DMS114 treated with DMSO at 0.1 percent for 48 hours (cell line): ENCODE measurements around the gene DYRK1A.

Source experiments
- DNase-seq: peaks from one replicate; lab custom pipeline; 2025; ENCODE audit not compliant: unreplicated experiment; lab: John Stamatoyannopoulos, UW

DYRK1A gene

GRCh38 chr21:37365517-37366481 lies 774 bp upstream of the DYRK1A start:
- no peak for DNase-seq

DNA sequence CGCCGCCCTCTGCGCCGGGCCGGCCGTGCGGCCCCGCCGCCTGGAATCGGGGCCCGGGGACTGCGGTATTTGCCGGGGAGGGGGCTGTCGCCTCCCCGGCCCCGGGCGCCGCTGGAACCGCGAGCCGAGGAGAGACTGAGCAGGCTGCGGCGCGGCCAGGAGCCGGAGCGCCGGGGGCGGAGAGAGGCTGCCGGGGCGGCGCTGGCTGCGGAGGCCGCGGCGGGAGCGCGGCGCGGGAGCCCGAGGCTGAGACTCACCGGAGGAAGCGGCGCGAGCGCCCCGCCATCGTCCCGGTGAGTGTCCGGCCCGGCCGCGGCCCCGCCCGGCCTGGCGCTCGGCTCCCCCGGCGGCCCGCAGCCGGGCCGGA lies 746 bp downstream of the DYRK1A start:
- no peak for DNase-seq

- no peak for DNase-seq
Measured at GRCh38 chr21:37367703-37368540, 1.3 kb downstream of the DYRK1A start.

DNA sequence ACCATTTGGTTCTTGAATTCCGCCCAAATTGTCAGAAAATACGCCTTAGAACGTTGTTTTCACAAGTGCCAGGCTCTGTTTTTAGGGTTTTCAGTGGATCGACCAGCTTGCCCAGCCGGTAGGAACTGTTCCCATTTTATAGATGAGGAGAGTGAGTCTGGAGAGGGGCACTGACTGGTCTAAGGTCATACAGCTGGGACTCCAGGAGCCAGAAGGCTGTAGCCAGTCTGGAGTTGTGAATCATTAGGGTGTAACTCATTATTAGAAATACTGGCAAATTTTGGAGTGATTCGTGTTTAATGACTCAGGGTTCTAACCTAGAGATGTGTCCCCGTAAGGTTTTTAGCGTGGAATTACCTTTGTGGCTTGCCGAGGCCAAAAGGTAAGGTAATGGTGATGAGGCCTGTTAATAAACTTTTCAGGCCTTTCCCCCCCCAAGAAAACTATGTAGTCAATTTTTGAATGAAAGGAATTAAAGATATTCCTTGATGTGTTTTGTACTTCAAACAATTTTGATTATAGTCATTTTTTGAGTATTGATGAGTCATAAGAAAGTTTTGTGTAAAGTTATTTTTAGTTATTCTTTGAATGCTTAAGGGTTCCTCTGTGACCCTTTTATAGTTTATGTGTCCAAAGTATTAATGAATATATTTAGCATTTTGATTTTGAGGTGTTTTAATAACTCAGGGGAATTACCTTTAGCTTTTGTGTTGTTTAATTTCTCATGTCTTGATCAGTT lies 2.1 kb downstream of the DYRK1A start:
- DNase-seq, result no peak

- DNase-seq, result no peak
Measured at GRCh38 chr21:37369307-37369854, 2.8 kb downstream of the DYRK1A start.

GRCh38 chr21:37370152-37371040 lies 3.8 kb downstream of the DYRK1A start:
- DNase-seq, result no peak

DNA sequence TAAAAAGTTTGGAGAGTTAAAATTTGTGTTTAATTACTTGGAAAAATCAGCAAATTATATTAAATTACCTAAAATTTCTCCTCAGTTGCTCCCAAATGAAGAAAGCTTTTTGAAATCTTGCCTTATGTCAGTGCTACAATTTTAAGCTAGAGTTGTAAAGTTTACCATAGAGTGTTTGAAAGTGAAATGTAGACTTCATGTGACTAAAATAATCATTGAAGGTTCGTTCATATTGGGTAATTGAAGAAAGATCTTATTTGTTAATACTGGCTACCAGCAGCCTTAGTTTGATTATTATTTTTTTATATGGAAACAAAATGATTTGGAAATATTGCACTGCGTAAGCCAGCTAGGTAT lies 4.4 kb downstream of the DYRK1A start:
- no peak for DNase-seq

- DNase-seq, result no peak
Measured at GRCh38 chr21:37372127-37372731, 5.7 kb downstream of the DYRK1A start.

- no peak for DNase-seq
Measured at GRCh38 chr21:37372951-37373350, 6.4 kb downstream of the DYRK1A start.

DNA sequence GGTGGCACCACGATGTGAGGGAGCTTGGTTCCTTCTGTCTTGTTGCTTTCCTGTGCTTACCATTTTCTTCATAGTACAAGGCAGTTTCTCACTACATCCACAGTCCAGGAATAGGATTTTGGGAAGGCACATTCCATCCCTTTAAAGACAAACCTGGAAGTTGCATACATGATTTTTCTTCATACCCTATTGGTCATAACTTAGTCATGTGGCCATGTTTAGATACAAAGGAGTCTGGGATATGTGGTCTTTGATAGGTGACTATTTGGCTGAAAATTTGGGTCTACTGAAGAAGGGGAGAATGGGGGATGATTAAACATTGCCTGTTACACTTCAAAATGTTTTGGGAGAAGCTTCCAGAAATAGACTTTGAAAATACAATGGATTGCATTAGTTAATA lies 7.0 kb downstream of the DYRK1A start:
- no peak for DNase-seq

- DNase-seq, result no peak
Measured at GRCh38 chr21:37374027-37374426, 7.5 kb downstream of the DYRK1A start.

DNA sequence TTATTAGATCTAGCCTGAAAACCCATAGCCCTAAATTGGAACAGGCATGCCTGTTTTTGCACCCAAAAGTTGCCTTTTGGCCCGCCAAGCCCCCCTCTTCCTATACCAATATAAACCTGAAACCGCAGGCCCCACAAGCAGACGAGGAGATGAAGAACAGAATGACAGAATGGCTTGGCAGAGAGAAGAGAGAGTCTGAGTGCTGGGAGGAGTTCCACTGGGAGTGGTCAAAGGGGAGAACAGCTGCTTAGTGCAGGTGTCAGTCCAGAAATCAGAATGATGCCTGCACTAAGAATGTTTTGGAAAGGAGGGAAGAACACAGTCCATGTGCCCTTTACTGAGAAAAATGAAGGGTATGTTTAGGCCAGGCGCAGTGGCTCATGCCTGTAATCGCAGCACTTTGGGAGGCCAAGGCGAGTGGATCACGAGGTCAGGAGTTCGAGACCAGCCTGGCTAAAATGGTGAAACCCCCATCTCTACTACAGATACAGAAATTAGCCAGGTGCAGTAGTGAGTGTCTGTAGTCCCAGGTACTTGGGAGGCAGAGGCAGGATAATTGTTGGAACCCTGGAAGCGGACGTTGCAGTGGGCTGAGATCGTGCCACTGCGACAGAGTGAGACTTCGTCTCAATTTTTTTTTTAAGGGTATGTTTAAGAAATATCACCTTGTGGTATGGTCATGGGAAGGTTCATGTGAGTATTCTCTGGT lies 9.4 kb downstream of the DYRK1A start:
- no peak for DNase-seq

- no peak for DNase-seq
Measured at GRCh38 chr21:37378700-37379139, 12.1 kb downstream of the DYRK1A start.

GRCh38 chr21:37380349-37381323 lies 14.1 kb downstream of the DYRK1A start:
- no peak for DNase-seq

GRCh38 chr21:37381883-37382585 lies 15.5 kb downstream of the DYRK1A start:
- no peak for DNase-seq

DNA sequence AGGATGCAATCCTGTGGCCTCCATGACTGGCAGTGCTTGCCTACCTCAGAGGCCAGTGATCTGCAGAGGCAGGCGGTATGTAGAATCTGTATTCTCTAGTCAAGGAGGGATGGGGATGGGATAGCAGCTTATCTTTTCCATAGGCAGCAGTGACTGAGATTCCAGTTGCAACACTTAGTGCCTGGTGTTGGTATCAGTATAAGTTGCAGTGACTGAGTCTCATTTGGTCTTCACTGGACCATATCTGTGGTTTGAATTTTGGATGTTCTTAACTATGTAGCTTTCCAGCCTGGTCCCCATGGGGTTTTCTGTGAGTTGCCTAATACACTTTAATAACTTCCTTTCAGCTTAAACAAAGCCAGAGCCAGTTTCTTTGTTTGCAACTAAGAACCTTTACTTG lies 16.5 kb downstream of the DYRK1A start:
- no peak for DNase-seq

DNA sequence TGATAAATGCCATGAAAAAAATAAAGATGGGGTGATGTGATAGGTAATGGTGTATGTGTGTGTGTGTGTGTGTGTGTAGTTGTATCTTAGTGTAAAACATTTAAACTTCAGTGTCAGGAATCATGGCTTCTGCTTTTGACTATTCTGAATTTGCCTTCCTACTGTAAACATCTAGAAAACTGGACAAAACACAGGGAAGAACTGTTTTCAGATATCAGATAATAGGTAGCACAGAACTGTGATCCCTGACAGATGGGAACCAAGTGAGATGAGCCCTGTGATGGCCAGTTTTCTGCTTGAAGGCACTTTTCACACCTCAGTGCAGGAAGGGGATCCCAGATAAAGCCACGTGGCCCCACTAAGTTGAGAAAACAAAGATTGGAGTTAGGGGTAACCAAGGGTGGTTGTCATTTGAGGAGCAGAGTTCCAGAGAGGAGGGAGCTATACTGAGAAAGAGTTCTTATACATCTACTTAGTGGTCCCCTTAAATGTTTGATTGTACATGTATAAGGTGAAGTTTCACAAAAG lies 17.3 kb downstream of the DYRK1A start:
- no peak for DNase-seq
